A549 (cell line): Measurements from ENCODE around the gene TRIM45.

Experiments
- JUN ChIP-seq, 2 experiments: fragments of >200 bp; sonication (Bioruptor Twin); formaldehyde crosslinking; IDR thresholded peaks; 2 replicates in 1 of 2; 3 replicates in 1 of 2; pipeline ENCODE4 v1.6.1; 2016 to 2017
- MAX ChIP-seq: IDR thresholded peaks from 2 replicates; pipeline ENCODE4 v1.6.1; 2012
- TF ChIP-seq, protein P1 (sequence below): fragments of >200 bp; sonication (Bioruptor Twin); formaldehyde crosslinking; IDR thresholded peaks from 3 replicates; pipeline ENCODE4 v1.5.1; 2016

GRCh38 chr1:117142200-117142599 lies 20.7 kb upstream of the TRIM45 start:
- TF ChIP-seq, protein P1, sequence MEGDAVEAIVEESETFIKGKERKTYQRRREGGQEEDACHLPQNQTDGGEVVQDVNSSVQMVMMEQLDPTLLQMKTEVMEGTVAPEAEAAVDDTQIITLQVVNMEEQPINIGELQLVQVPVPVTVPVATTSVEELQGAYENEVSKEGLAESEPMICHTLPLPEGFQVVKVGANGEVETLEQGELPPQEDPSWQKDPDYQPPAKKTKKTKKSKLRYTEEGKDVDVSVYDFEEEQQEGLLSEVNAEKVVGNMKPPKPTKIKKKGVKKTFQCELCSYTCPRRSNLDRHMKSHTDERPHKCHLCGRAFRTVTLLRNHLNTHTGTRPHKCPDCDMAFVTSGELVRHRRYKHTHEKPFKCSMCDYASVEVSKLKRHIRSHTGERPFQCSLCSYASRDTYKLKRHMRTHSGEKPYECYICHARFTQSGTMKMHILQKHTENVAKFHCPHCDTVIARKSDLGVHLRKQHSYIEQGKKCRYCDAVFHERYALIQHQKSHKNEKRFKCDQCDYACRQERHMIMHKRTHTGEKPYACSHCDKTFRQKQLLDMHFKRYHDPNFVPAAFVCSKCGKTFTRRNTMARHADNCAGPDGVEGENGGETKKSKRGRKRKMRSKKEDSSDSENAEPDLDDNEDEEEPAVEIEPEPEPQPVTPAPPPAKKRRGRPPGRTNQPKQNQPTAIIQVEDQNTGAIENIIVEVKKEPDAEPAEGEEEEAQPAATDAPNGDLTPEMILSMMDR, result no peak
- TF ChIP-seq JUN (IDR thresholded peaks at IDR 0.05) (no peak), MAX (no peak)
